GM19351 (cell line): Measurements from ENCODE around the gene VCL.
"Not testable (repeated sequence)": the region's sequence is repeated elsewhere in the genome, so short reads cannot be mapped to it uniquely, and the experiment has no call there.

Experiments
- ATAC-seq: cut with Tn5 transposase; IDR thresholded peaks from one replicate; pipeline ENCODE4 v1.9.1; 2021; ENCODE audit warnings: mild to moderate bottlenecking, moderate library complexity; ENCODE audit not compliant: unreplicated experiment

Gene VCL

GRCh38 chr10:73997787-73998622, at the start of gene VCL:
VCL (plus strand) TSS chr10:73998116; CDS start chr10:73998208, 92 bp downstream.
- peak; percentile 98 for ATAC-seq

GRCh38 chr10:73948947-73949633, 48.8 kb upstream of the VCL start:
- no peak for ATAC-seq

- ATAC-seq, result no peak
Observed at GRCh38 chr10:73950155-73950948, 47.6 kb upstream of the VCL start.

DNA sequence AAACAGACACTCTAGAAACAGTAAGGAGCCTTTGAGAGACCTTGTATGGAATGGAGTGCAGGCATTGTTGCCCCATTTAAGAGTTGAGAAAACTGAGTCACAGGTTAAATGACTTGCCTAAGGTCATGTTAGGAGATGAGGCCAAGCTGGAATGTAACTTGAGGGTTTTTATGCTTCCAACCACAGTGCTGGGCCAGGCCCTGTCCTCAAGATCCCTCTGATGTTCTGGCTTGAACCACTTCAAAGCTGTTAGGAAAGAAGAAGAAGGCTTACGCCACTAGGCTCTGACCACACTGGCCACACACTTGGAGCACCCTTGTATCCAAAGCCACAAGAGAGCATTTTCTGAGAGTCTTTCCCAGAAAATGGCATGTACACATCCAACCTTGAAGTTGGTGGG, 44.3 kb upstream of the VCL start:
- ATAC-seq, result no peak

DNA sequence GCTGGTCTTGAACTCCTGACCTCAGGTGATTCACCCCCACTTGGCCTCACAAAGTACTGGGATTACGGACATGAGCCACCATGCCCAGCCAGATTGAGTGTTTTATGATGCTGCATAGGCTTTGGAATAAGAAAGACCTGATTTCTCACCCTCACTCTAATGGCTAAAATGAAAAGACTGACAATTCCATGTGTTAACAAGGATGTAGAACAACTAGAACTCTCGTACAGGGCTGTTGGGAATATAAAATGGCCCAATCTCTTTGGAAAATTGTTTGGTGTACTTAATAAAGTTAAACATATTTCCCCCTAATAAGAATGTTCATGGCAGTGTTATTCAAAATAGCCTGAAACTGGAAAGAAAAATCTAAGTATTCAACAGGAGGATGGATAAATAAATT, 43.2 kb upstream of the VCL start:
- ATAC-seq, result no peak

DNA sequence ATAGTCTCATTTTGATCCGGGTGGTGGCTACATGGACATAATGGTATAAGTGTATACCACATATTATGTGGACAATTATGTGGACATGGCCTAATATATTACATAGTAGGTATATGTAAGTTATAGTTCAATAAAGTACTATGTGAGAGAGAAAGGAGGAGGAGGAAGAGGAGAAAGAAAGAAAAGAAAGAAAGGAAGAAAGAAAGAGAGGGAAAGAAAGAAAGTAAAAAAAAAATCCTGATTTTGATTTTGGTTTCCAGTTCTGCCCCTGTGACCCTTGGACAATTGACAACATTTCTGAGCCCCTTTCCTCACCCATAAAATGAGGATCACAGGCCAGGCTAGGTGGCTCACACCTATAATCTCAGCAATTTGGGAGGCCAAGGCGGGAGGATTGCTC, 42.2 kb upstream of the VCL start:
- no peak for ATAC-seq

DNA sequence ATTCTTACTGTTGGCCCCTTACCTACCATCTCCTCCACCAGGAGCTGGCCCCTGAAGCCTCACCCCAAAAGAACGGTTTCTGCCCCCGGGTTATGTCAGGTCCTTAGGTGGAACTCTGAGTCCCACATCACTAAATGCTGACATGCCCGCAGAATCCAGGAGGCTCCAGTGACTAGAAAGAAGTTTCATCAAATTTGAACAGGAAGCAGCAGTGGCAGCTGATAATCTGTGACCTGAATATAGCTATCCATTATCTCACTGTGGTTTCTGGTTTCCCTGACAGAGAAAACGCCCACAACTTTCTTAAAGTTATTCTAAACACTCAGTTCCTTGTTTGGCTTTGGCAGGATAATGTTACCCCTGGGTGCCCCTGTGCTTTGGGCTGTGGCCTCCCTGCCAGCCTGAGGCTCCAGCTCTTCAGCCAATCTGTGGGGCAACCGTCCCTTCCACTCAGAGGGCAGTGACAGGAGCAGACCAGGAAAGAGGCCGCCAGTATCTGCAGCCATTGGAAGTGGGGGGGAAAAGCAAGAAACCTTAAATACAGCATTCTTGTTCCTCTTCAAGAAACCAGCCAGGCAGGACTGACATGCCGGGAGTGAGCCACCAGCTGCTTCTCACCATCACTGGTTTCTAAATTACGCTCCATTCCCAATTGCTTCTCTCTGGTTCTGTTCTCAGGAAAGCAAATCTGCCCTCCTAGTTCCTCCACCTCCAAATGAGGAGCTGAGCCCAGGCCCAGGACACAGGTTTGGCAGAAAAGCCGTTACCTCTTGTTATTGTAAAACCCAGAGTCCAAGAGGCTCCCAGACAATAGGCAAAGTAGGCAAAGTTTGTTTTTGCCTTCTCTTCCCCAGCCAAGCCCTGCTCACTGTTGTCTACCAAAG, 41.2 kb upstream of the VCL start:
- peak; percentile 47 for ATAC-seq

GRCh38 chr10:73959484-73960243, 38.3 kb upstream of the VCL start:
- peak; percentile 47 for ATAC-seq

- no peak for ATAC-seq
Observed at GRCh38 chr10:73962386-73962785, 35.5 kb upstream of the VCL start.

DNA sequence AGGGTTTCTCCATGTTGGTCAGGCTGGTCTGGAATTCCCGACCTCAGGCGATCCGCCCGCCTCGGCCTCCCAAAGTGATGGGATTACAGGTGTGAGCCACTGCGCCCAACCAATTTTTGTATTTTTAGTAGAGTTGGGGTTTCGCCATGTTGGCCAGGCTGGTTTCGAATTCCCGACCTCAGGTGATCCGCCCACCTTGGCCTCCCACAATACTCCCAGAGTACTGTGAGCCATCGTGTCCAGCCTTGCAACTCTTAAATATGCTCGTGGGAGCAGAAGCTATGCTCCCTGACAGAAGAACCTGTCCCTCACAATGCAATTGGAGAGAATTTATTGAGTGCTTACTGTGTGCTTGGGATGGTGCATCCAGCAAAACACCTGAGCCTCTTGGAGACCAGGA, 34.4 kb upstream of the VCL start:
- ATAC-seq, result not testable (repeated sequence)

DNA sequence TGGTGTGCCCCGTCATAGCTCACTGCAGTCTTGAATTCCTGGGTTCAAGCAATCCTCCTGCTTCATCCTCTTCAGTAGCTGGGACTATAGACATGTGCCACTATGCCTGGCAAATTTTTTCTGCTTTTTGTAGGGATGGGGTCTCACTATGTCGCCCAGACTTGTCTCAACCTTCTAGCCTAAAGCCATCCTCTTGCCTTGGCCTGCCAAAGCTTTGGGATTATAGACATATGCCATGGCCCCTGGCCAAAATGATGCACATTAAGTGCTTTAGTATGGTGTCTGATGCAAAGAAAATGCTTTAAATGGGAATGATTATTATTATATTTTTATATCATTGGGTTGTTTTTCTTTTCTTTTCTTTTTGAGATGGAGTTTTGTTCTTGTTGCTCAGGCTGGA, 33.2 kb upstream of the VCL start:
- ATAC-seq, result no peak

GRCh38 chr10:73965267-73965889, 32.5 kb upstream of the VCL start:
- ATAC-seq, result not testable (repeated sequence)

DNA sequence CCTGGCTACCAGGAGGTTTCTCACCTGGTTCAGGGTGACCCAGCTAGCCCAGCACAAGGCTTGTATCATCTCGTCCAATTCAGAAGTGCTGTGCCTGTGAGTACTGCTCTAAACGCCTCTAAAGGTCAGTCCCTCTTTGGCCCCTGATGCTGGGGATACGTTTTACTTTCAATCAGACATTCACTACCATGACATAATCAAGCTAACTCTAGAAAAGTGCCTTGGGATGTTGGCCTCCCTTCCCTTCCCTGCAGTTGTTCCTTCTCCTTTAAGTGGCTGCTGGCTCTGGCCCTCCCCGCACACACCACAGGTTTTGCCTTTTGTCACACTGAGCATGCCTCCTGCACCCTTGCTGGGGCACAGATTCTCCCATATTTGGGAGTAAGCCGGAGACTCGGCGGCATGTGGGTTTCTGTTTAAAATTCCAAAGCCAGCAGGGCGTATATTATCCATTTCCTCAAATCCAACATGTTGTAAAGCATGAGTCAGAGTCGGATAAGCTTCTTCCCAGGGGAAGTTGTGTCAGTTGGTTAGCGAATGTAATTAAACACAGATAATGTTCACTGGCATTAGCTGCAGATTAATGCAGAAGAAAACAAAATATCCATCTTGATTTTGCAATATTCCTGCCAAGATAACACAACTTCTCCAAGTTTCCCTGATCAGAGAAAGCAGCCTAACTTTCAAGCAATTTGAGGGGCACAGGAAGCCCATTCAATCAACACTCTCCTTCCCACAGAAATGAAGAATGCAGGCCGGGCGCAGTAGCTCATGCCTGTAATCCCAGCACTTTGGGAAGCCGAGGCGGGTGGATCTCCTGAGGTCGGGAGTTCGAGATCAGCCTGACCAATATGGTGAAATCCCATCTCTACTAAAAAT, 31.8 kb upstream of the VCL start:
- no peak for ATAC-seq

DNA sequence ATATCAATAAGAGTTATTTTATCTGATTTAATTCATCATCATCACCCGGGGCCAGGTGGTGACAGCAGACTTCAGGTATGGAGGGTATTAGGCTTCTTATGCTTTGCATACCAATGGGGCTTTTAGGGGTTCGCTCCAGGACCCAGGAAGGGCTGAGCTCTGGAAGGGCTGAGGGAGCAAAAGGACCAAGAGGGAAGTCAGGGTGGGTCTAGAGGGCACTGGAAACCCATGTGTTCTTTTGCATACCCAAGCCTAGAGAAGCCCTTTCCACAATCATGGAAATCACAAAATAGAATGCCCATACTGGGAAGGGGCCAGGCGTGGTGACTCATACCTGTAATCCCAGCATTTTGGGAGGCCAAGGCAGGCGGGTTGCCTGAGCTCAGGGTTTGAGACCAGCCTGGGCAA, 30.9 kb upstream of the VCL start:
- no peak for ATAC-seq

DNA sequence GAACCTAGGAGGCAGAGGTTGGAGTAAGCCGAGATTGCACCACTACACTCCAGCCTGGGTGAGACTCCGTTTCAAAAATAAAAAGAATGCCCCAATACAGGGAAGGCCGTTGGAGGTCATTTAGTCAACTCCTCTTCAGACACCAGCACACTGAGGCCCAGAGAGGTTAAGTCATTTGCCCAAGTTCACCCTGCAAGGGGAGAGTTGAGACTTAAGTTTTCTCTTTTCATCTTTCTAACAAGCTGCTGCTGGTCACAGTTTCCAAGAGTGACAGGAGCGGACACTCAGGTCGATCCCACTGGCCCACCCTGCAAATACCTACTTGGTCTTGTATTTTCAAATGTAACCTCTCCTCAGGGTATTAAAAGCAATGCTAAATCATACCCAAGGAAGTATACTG, 30.4 kb upstream of the VCL start:
- no peak for ATAC-seq

- ATAC-seq, result no peak
Observed at GRCh38 chr10:73968098-73968521, 29.8 kb upstream of the VCL start.

DNA sequence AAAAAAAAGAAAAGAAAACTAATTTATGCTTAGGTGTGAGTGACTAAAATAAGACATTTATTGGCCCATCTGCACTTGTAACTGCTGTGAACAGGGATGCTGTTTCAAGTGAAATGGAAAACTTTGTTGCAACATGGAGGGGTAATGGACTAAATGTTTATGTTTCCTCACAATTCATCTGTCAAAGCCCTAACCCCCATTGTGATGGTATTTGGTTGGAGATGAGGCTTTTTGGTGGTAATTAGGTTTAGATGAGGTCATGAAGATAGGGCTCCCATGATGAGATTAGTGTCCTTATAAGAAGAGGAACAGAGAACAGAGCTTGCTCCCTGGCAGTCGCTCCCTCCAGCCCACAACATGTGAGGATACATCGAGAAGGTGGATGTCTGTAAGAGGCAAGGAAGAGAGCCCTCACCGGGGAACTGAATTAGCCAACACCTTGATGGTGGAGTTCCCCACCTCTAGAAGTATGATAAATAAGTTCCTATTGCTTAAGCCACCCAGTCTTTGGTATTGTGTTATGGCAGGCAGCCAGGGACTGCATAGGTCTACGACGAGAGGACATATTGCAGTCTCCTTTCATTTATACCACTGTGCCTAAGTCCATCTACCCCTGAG, 28.6 kb upstream of the VCL start:
- ATAC-seq, result no peak

GRCh38 chr10:73970845-73971244, 27.1 kb upstream of the VCL start:
- no peak for ATAC-seq
